Stimulated activated CD8-positive, alpha-beta memory T cell treated with anti-CD3 and anti-CD28 coated beads, Interleukin-4, amount 100 ng/mL, for 4 hours (primary cell): Measurements from ENCODE around the gene ZNF536.

Experiments used
- DNase-seq, 2 donors: peaks; one replicate each; pipeline ENCODE4 v3.0.0-alpha.2; 2020; ENCODE audit warnings: low read depth in 2 of 2, low spot score in 1 of 2

ZNF536 gene

DNA sequence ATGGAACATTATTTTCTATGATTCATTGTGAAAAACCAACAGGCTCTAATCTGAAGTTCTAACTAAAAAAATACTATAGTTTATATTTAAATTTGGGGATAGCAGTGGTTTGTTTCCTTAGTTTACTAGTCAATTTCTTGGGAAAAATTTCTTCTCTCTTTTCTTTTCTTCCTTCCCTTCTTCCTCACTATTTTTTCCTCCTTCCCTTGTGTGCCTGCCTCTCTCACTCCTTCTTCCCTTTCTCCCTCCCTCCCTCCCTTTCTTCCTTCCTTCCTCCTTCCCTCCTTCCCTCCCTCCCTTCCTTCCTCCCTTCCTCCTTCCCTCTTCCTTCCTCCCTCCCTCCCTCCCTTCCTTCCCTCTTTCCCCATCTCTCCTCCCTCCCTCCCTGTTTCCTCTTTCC, 226.5 kb downstream of the ZNF536 start:
- no peak for DNase-seq

DNA sequence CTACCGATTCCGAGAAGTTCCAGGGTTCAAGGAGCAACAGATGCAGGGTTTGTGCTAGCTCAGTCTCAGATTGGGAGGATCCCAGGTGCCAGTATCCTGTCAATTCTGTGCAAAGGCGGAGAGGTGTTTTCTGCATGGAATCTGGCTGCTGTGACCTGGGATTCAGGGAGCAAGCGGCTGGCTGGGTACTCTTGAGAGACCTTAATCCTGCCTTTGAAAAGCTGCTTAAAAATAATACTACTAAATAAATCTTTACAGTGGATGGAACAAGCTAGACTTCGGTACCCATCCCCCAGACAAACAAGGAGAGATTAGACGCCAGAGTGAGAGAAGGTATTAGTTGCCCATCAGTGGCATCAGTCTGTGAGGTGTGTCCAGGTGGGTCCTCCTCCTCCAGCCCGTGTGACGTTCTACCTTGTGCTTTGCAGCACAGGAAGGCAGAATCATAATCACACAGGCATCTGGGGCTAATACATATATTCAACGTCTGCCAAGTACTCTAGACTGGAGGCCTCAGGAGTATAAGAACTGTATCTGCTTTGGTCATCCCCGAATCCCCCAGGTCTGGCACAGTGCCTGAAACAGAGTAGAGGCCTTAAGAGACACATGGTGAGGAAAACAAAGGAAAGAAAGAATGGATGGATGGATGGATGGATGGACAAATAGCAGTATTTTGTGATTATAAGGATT, 230.6 kb downstream of the ZNF536 start:
- no peak for DNase-seq

DNA sequence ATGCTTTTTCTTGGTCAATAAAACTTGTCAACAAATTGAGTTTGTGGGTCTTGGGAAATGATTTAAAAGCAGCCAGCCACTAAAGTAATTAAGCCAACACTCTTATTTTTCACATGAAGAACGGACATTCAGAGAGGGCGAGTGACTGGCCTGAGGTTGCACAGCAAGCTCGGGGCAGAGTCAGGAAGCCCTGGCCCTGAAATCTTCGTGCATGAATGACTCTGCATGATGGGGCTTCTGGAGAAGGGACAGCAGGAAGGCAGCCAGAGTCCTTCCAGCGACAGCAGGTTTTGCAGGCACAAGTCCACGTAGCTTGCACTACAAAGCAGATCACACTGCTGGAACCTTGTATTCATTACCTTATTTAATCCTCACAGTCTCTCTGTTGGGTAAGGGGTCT, 232.5 kb downstream of the ZNF536 start:
- no peak for DNase-seq

DNA sequence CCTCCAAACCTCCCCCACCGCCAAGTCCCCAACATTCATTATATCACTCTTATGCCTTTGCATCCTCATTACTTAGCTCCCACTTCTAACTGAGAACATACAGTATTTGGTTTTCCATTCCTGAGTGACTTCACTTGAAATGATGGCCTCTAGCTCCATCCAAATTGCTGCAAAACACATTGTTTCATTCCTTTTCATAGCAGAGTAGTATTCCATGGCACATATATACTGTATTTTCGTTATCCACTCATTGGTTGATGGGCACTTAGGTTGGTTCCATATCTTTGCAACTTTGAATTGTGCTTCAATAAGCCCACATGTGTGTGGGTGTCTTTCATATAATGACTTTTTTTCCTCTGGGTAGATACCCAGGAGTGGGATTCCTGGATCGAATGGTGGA, 233.1 kb downstream of the ZNF536 start:
- DNase-seq, result no peak

DNA sequence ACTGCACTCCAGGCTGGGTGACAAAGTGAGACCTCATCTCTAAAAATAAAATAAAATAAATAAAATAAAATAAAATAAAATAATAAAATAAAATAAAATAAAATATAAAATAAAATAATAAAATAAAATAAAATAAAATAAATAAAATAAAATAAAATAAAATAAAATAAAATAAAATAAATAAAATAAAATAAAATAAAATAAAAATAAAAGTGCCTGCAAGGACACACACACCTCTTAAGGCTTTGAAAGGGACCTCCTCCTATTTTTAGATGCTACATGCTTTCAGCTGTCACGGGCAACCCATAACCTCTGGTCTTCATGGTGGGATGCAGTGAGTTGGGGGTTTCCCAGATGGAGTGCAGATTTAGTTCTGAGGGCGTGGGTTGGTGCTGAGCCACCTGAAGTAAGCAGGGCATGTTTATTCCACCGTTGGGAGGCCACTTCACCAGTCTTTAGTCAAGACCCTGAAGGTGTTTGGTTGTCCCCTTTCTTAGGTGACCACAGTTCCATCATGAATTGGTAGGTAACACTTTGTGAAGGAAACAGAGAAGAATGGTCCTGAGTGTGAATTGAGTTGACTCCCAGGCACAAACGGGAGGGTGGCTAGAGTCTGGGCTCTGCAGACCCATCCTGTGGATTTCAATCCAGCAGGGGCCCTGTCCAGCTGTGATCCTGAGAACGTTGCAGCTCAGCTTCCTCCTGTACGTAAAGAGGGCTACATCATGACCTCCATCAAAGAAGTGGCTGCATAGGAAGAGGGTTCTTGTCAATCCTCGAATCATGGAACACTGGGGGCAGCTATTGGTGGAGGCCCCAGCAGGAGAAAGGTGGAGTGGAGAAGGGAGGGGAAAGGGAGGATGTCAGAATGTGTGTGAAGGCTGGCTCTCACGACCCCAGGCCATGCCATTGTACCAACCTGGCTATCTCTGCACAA, 234.2 kb downstream of the ZNF536 start:
- DNase-seq, result no peak
